PC-3 (cell line): ENCODE measurements around the gene CCDC89. TPM values are rescaled to one million over a fixed set of nuclear protein-coding genes. Genes with fewer than 3 reads are reported as not detected.

Experiments
- ATAC-seq: fragments of 200-7000 bp; cut with Tn5 transposase; 2 replicates; pipeline ENCODE4 v1.9.1; 2020; ENCODE audit warnings: mild to moderate bottlenecking, moderate library complexity
- BruUV-seq: library from RNA; stranded (reverse); fragments of 400-500 nt; replicated peaks from 2 replicates; lab custom pipeline; 2021; lab: Mats Ljungman, UMichigan
- CTCF ChIA-PET: fragments of 300-600 bp; sonication (Branson Sonifier 250); formaldehyde crosslinking; loops from one replicate; lab custom pipeline; 2022; ENCODE audit warnings: antibody characterized with exemption; lab: Charles Lee
- POLR2A ChIA-PET: fragments of 300-600 bp; sonication (Branson Sonifier 250); formaldehyde crosslinking; loops from one replicate; lab custom pipeline; 2022; ENCODE audit warnings: antibody characterized with exemption; ENCODE audit not compliant: unreplicated experiment; lab: Charles Lee
- DNase-seq: peaks from one replicate; pipeline ENCODE4 v3.0.0-alpha.2; 2015
- H2AFZ ChIP-seq: fragments of 300-600 bp; sonication (generic); 2 replicates; pipeline ENCODE4 v1.6.0; 2016; ENCODE audit warnings: antibody characterized with exemption, low read length
- H3F3A ChIP-seq: fragments of 300-600 bp; sonication (generic); one replicate; pipeline ENCODE4 v1.6.0; 2017; ENCODE audit warnings: antibody characterized with exemption, low read length, control low read depth, mild to moderate bottlenecking; ENCODE audit not compliant: unreplicated experiment
- H3K27ac ChIP-seq: fragments of 300-600 bp; sonication (generic); 2 replicates; pipeline ENCODE4 v1.5.1; 2016; ENCODE audit warnings: mild to moderate bottlenecking, low read length
- H3K27me3 ChIP-seq: fragments of 300-600 bp; sonication (generic); 2 replicates; pipeline ENCODE4 v1.6.1; 2016; ENCODE audit warnings: low read length, mixed read lengths
- H3K36me3 ChIP-seq: fragments of 300-600 bp; sonication (generic); 2 replicates; pipeline ENCODE4 v1.6.1; 2016; ENCODE audit warnings: low read depth, mixed run types, low read length, mixed read lengths
- H3K4me1 ChIP-seq: fragments of 300-600 bp; sonication (generic); 2 replicates; pipeline ENCODE4 v1.5.1; 2016; ENCODE audit warnings: low read length; ENCODE audit not compliant: insufficient read depth
- H3K4me2 ChIP-seq: fragments of 300-600 bp; sonication (generic); 2 replicates; pipeline ENCODE4 v1.6.0; 2016; ENCODE audit warnings: low read length
- H3K4me3 ChIP-seq: fragments of 300-600 bp; sonication (generic); 2 replicates; pipeline ENCODE4 v1.5.1; 2016; ENCODE audit warnings: mild to moderate bottlenecking, low read length, mixed read lengths
- H3K79me2 ChIP-seq: fragments of 300-600 bp; sonication (generic); 2 replicates; pipeline ENCODE4 v1.6.1; 2017; ENCODE audit warnings: low read length, mixed read lengths
- H3K9ac ChIP-seq: fragments of 300-600 bp; sonication (generic); 2 replicates; pipeline ENCODE4 v1.6.0; 2016; ENCODE audit warnings: mild to moderate bottlenecking, low read length
- H3K9me2 ChIP-seq: fragments of 300-600 bp; sonication (generic); replicated peaks from 2 replicates; pipeline ENCODE4 v1.6.1; 2016; ENCODE audit warnings: mixed run types, low read length, mixed read lengths
- H3K9me3 ChIP-seq: fragments of 300-600 bp; sonication (generic); 2 replicates; pipeline ENCODE4 v1.6.1; 2016; ENCODE audit warnings: low read length, mixed read lengths
- H4K20me1 ChIP-seq: fragments of 300-600 bp; sonication (generic); 2 replicates; pipeline ENCODE4 v1.6.1; 2016; ENCODE audit warnings: low read length, mixed read lengths
- EZH2 ChIP-seq: fragments of 300-600 bp; sonication (generic); IDR thresholded peaks from one replicate; pipeline ENCODE4 v1.6.1; 2017; ENCODE audit warnings: antibody characterized with exemption, mild to moderate bottlenecking, low read length; ENCODE audit not compliant: unreplicated experiment
- EZH2phosphoT487 ChIP-seq: fragments of 300-600 bp; sonication (generic); IDR thresholded peaks from 2 replicates; pipeline ENCODE4 v1.6.1; 2018; ENCODE audit warnings: mild to moderate bottlenecking, antibody characterized with exemption, low read length, borderline replicate concordance
- intact Hi-C: fragments of 100-400 bp; cut with micrococcal nuclease; formaldehyde crosslinking; loops from 2 replicates; pipeline ENCODE4 v1.9.0; 2023
- total RNA-seq: library from RNA; depleted of rRNA; stranded (reverse); fragments of >200 nt; gene quantifications from 2 replicates; pipeline ENCODE4 v1.2.3, GENCODE V29; 2014
- TF ChIP-seq, protein P1 (sequence below): fragments of 300-600 bp; sonication (generic); conservative IDR thresholded peaks from 2 replicates; pipeline ENCODE4 v1.5.1; 2017; ENCODE audit warnings: antibody characterized with exemption, low read depth, mild to moderate bottlenecking, low read length

Gene CCDC89
- total RNA-seq, 1 experiment from 2014 or later = 0.55 TPM

DNA sequence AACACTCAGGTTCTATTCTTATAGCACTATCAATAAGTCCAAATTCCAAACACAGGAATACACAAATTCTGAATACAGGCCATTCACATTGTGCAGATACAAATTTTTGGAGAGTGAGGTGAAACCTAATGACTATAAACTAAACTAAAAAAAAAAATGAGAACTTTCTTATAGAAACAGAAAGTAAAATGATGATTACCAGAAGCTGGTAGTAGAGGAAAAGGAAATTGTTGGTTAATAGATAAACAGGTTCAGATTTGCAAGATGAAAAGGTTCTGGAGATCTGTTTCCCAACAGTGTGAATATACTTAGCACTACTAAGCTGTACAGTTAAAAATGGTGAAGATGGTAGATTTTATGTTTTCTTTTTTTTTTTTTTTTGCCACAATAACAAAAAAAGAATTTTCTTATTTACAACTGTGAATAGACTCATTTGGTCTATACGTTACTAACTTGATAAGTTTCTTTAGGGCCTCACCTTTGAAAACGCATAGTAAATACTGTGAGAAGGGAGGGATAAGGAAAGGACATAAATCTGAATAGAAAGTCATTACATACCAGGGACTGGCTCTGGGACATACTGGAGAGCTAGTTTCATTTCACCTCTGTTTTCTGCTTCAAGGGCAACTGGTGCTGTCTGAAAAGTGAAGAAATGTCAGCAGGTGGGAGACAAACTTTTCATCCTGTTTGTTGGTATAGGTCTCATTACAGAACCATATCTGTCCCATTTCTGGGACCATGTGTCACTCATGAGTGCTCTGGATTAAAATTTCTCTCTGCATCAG lies 14.2 kb upstream of the CCDC89 start:
- intact Hi-C loops = no loop called here
- ChIA-PET POLR2A (interaction anchor here (0.7 kb wide), 1 partner anchor 99 kb away, joined by 6 read pairs; no protein-coding TSS in a partner anchor), CTCF (interaction anchor here (0.6 to 0.7 kb wide), 2 partner anchors 62 to 115 kb away, joined by 3 to 4 read pairs; no protein-coding TSS in a partner anchor)
- Histone ChIP-seq H3K4me1 (peaks cover 24% of the 10 kb centered on the region), H3F3A (no peaks in the 10 kb centered on the region), H3K27ac (no peak overlapping the region), H3K79me2 (no peaks in the 10 kb centered on the region), H3K9me2 (no peaks in the 10 kb centered on the region), H3K9me3 (no peaks in the 10 kb centered on the region), H4K20me1 (no peaks in the 10 kb centered on the region), H3K9ac (no peak overlapping the region), H2AFZ (no peak overlapping the region), H3K4me3 (no peak overlapping the region), H3K36me3 (peaks cover 16% of the 10 kb centered on the region), H3K4me2 (no peak overlapping the region), H3K27me3 (no peaks in the 10 kb centered on the region)
- TF ChIP-seq, protein P1, sequence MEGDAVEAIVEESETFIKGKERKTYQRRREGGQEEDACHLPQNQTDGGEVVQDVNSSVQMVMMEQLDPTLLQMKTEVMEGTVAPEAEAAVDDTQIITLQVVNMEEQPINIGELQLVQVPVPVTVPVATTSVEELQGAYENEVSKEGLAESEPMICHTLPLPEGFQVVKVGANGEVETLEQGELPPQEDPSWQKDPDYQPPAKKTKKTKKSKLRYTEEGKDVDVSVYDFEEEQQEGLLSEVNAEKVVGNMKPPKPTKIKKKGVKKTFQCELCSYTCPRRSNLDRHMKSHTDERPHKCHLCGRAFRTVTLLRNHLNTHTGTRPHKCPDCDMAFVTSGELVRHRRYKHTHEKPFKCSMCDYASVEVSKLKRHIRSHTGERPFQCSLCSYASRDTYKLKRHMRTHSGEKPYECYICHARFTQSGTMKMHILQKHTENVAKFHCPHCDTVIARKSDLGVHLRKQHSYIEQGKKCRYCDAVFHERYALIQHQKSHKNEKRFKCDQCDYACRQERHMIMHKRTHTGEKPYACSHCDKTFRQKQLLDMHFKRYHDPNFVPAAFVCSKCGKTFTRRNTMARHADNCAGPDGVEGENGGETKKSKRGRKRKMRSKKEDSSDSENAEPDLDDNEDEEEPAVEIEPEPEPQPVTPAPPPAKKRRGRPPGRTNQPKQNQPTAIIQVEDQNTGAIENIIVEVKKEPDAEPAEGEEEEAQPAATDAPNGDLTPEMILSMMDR = no peak
- TF ChIP-seq EZH2 (no peak), EZH2phosphoT487 (no peak)
- no TSS peak for BruUV-seq
- no peak for ATAC-seq
- DNase-seq = no peak

DNA sequence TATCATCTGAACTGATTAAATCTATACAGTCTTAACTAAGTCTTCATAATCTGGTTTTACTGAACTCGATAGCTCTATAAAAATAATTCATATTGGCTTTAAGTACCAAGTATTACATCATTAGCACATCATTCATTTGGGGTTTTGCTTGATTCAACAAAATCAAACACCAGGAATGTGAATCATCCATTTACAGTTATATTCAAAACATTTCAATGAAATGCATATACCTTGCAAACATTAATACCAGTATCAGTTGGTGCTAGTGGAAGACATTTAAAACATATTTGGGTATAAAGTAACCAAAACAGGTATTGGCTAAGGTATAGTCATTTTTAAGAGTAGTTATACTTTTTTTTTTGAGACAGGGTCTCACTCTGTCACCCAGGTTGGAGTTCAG lies 12.2 kb upstream of the CCDC89 start:
- H3K4me2 ChIP-seq = peak overlapping the region; percentile 20
- H3K4me3 ChIP-seq = no peak overlapping the region
- intact Hi-C loops = no loop called here
- H3K27me3 ChIP-seq = no peaks in the 10 kb centered on the region
- H3K27ac ChIP-seq = peak overlapping the region; percentile 47
- TF ChIP-seq EZH2 = no peak
- TF ChIP-seq, protein P1 = no peak
- TF ChIP-seq EZH2phosphoT487 = no peak
- no peak overlapping the region for H3K9ac ChIP-seq
- ATAC-seq = peak; percentile 60
- no peak overlapping the region for H2AFZ ChIP-seq
- H3K9me3 ChIP-seq = no peaks in the 10 kb centered on the region
- no TSS peak for BruUV-seq
- peaks cover 16% of the 10 kb centered on the region for H3K36me3 ChIP-seq
- H3K79me2 ChIP-seq = no peaks in the 10 kb centered on the region
- peaks cover 34% of the 10 kb centered on the region for H3K4me1 ChIP-seq
- ChIA-PET CTCF (no interaction called here), POLR2A (no interaction called here)
- H4K20me1 ChIP-seq = no peaks in the 10 kb centered on the region
- H3F3A ChIP-seq = no peaks in the 10 kb centered on the region
- peak; percentile 72 for DNase-seq
- no peaks in the 10 kb centered on the region for H3K9me2 ChIP-seq

DNA sequence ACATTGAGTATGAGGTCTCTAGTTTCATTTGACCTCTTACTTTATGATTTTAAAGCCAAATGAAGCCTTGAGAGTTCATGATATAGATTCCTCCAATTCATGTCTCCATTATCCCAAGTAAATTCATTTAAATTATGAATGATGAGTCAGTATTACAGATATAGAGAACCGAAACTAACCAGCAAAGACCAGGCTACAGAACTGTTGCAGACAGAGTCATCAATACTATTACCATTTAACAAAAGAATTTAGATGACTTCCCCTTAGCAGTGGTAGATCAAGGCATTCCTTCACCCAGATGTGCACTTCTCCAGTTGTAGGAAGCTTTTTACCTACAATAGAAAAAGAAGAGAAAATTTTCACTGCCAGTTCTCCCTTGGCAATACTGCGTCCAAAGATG lies 11.8 kb upstream of the CCDC89 start:
- BruUV-seq = no TSS peak
- Histone ChIP-seq H3K4me1 (peaks cover 34% of the 10 kb centered on the region), H2AFZ (no peak overlapping the region), H3K9ac (no peak overlapping the region; the same call in 1 of the 2 replicates), H3K9me2 (no peaks in the 10 kb centered on the region), H3K27ac (peak overlapping the region; percentile 47), H3K27me3 (no peaks in the 10 kb centered on the region), H3F3A (no peaks in the 10 kb centered on the region), H3K79me2 (no peaks in the 10 kb centered on the region), H3K4me2 (peak overlapping the region; percentile 20), H3K36me3 (peaks cover 15% of the 10 kb centered on the region), H3K4me3 (no peak overlapping the region), H4K20me1 (no peaks in the 10 kb centered on the region), H3K9me3 (no peaks in the 10 kb centered on the region)
- ChIA-PET POLR2A (interaction anchor here (0.6 kb wide), 1 partner anchor 122 kb away, joined by 5 read pairs; no protein-coding TSS in a partner anchor), CTCF (no interaction called here)
- no peak for DNase-seq
- peak; percentile 6; the same call in 1 of the 2 replicates for ATAC-seq
- TF ChIP-seq EZH2phosphoT487 (no peak), EZH2 (no peak)
- TF ChIP-seq, protein P1 = no peak
- intact Hi-C loops = no loop called here
